Heart left ventricle (tissue), 16 donors: Measurements from ENCODE around the gene PPM1A. TPM values are rescaled to one million over a fixed set of nuclear protein-coding genes. Genes with fewer than 3 reads are reported as not detected.
A peak's percentile ranks its signal among the peaks of the same experiment; 100 is the strongest.

Experiments
- ATAC-seq, 4 donors: fragments of 200-7000 bp; cut with Tn5 transposase; one replicate each; pipeline ENCODE4 v1.9.1; 2020 to 2022; ENCODE audit warnings: moderate library complexity in 4 of 4, mild to moderate bottlenecking in 3 of 4, moderate number of reproducible peaks in 1 of 4
- DNase-seq, 5 donors: peaks; one replicate each; pipeline ENCODE4 v3.0.0-alpha.2; 2020
- H3K27ac ChIP-seq, 12 donors: fragments of 200-600 bp; sonication (generic) in 4 of 12; one replicate each; pipeline versions ENCODE4 v1.5.0 to v1.8.0; 2016 to 2022; ENCODE audit warnings: mild to moderate bottlenecking in 2 of 12
- H3K27me3 ChIP-seq, 9 donors: fragments of 200-600 bp; sonication (generic) in 2 of 9; one replicate each; pipeline versions ENCODE4 v1.5.1 to v1.8.0; 2016 to 2022; ENCODE audit warnings: mild to moderate bottlenecking in 3 of 9
- H3K36me3 ChIP-seq, 9 donors: fragments of 200-600 bp; sonication (generic) in 2 of 9; one replicate each; pipeline versions ENCODE4 v1.5.0 to v1.8.0; 2018 to 2022; ENCODE audit warnings: mild to moderate bottlenecking in 2 of 9
- H3K4me1 ChIP-seq, 12 donors: fragments of 200-600 bp; sonication (generic) in 4 of 12; one replicate each; pipeline versions ENCODE4 v1.5.0 to v1.8.0; 2016 to 2022; ENCODE audit warnings: mild to moderate bottlenecking in 3 of 12
- H3K4me3 ChIP-seq, 12 donors: fragments of 200-600 bp; sonication (generic) in 4 of 12; one replicate each; pipeline versions ENCODE4 v1.5.0 to v1.8.0; 2017 to 2022; ENCODE audit warnings: mild to moderate bottlenecking in 9 of 12, moderate library complexity in 4 of 12
- H3K9me3 ChIP-seq, 12 donors: fragments of 200-600 bp; sonication (generic) in 4 of 12; one replicate each; pipeline versions ENCODE4 v1.5.0 to v1.8.0; 2016 to 2022; ENCODE audit warnings: mild to moderate bottlenecking in 1 of 12
- CTCF ChIP-seq, 12 donors: fragments of 200-600 bp; sonication (generic) in 4 of 12; IDR thresholded peaks; one replicate each; pipeline versions ENCODE4 v1.5.0 to v1.8.0; 2018 to 2022; ENCODE audit warnings: antibody characterized with exemption in 12 of 12, mild to moderate bottlenecking in 5 of 12
- POLR2A ChIP-seq, 2 donors: fragments of 450-650 bp; IDR thresholded peaks; one replicate each; pipeline ENCODE4 v1.6.1; 2017; ENCODE audit warnings: antibody characterized with exemption in 2 of 2, mild to moderate bottlenecking in 2 of 2, moderate library complexity in 2 of 2
- WGBS, 4 donors: extraction: QIAGEN DNeasy Blood & Tissue Kit in 2 of 4; methylation state at CpG; one replicate each; pipeline versions ENCODE4 v1.1.5 to v1.1.7; 2013 to 2018; 5-methylcytosine and 5-hydroxymethylcytosine counted together
- intact Hi-C, 10 donors: fragments of 100-400 bp; cut with DNase I; formaldehyde crosslinking; loops; one replicate each; pipeline versions ENCODE4 v1.11.1 to v1.14.2; 2022
- polyA plus RNA-seq, 2 donors: library from polyadenylated mRNA; stranded (reverse); fragments of 200-250 nt; gene quantifications; one replicate each; pipeline ENCODE4 v1.2.3, GENCODE V29; 2013
- total RNA-seq, 9 donors: library from RNA; depleted of rRNA in 2 of 9; stranded (reverse); fragments of >200 nt in 2 of 9; fragmentation: NEBNext Ultra II Directional in 3 of 9; extraction: Animal tissue kit (Norgen Biotek cat#: 25700) in 3 of 9; gene quantifications; one replicate each; pipeline versions ENCODE4 v1.1.0 to v1.2.4, GENCODE V29; 2016 to 2023
- donor health status: ischemic (EF 13 %, LVEDD 7.1; RV severe dilation, severe dysfunction).
- donor health status: healthy with polysubstance abuse.
- donor health status: DM: no; HTN: yes; CAD: no.
- donor health status: DM: no; HTN: no; CAD: no.
- donor health status: ischemic (EF 25% LVEDD 6.9; RV normal size, moderate dysfunction).
- donor health status: ischemic (EF 25% LVEDD 5.7; RV mildly dilated, moderate dysfunction).
- donor health status: healthy.
- donor health status: DM: yes; HTN: yes; CAD: no.
- donor health status: ischemic (EF 35%, LVEDD 5.7; RV mildly dilated, moderate dysfunction).
- donor health status: nonischemic (EF 11% LVEDD 7.7; RV severe dilation, severe dysfunction).
- donor health status: DM: yes; HTN: yes; CAD: no.
- donor health status: PGD.
- donor health status: ischemic (EF 29% LVEDD 5.4; RV normal size, mild dysfunction).
- donor health status: nonischemic (EF 23%, LVEDD 6.1; RV moderate dilation, normal function).

Gene PPM1A
- total and polyA plus RNA-seq, 11 donors: 27.7 to 126 (median 91.6) TPM

- Histone ChIP-seq H3K27me3 (peaks cover 0 to 20% (median 6%) of the 10 kb centered on the region in 9 donors), H3K4me1 (peaks cover 0 to 24% (median 7%) of the 10 kb centered on the region in 12 donors), H3K9me3 (no peaks in the 10 kb centered on the region), H3K27ac (no peak overlapping the region), H3K4me3 (peak overlapping the region in 11 of 12 donors; percentile 10 to 47 (median 37)), H3K36me3 (no peaks in the 10 kb centered on the region)
- ATAC-seq (peak; percentile 34 to 87 (median 82)), DNase-seq (peak in 4 of 5 donors; percentile 18 to 54 (median 28))
- 8 to 15% (median 11%) methylated on average over 36 to 58 of the region's 58 CpGs for WGBS, 4 donors
- intact Hi-C loops: loop anchor here in 4 of 10 donors (5.0 to 10.0 kb wide), 2 partner anchors 130 to 133 kb away; no protein-coding TSS in a partner anchor
- peak in 5 of 12 donors; percentile 7 to 37 (median 15) for TF ChIP-seq CTCF (IDR thresholded peaks at IDR 0.05)
- TF ChIP-seq POLR2A (IDR thresholded peaks at IDR 0.05): no peak
Observed at GRCh38 chr14:60327447-60328331, 78.7 kb downstream of the PPM1A start.

DNA sequence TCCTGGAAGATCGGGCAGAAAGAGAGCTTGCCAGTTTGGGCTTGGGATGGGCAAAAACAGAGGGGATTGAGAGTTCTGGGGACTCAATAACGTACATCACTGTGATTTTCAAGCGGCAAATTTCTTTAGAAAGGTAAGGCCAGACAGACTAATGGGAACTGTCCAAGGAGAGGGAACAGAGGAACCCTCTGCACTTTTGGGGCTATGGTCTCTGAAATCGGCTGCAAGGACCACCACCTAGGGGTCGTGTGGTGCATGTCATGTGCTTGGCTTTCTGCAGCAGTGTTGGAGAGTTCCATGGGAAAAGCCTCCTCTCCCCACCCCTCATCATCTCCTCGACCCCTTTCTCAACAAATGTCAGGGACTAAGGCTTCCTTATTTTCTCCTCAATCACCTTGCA lies 79.6 kb downstream of the PPM1A start:
- H3K4me1 ChIP-seq: peaks cover 0 to 24% (median 7%) of the 10 kb centered on the region in 12 donors
- no peak for TF ChIP-seq POLR2A (IDR thresholded peaks at IDR 0.05)
- TF ChIP-seq CTCF (IDR thresholded peaks at IDR 0.05): no peak
- no peak for DNase-seq
- peaks cover 0 to 22% (median 6%) of the 10 kb centered on the region in 9 donors for H3K27me3 ChIP-seq
- H3K9me3 ChIP-seq: no peaks in the 10 kb centered on the region
- 66 to 74% (median 72%) methylated on average over 6 of the region's 6 CpGs for WGBS, 4 donors
- intact Hi-C loops: loop anchor here in 4 of 10 donors (5.0 to 10.0 kb wide), 2 partner anchors 131 to 134 kb away; no protein-coding TSS in a partner anchor
- no peak for ATAC-seq
- H3K36me3 ChIP-seq: no peaks in the 10 kb centered on the region
- no peak overlapping the region for H3K4me3 ChIP-seq
- H3K27ac ChIP-seq: no peak overlapping the region

DNA sequence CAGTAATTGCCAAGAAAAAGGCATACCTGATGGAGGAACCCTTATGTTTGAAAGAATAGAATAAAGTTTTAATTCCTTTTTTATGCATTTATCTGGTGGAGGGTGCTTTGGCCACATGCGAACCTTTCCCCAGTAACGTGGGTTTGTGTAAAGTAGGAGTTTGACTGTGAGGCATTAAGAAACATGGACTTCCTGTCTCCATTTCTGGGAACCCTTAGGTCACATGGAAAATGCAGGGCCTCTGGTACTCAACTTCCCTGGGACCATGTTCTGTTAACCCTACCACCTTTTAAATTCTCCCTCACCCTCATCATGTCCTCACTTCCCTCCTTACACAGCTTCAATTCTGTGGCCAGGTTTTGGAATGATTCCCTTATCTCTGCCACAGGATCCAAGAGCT lies 80.3 kb downstream of the PPM1A start:
- no peak for ATAC-seq
- no peaks in the 10 kb centered on the region for H3K9me3 ChIP-seq
- peaks cover 0 to 24% (median 7%) of the 10 kb centered on the region in 12 donors for H3K4me1 ChIP-seq
- DNase-seq: no peak
- no peak overlapping the region for H3K4me3 ChIP-seq
- TF ChIP-seq CTCF (IDR thresholded peaks at IDR 0.05) (no peak), POLR2A (IDR thresholded peaks at IDR 0.05) (no peak)
- H3K36me3 ChIP-seq: no peaks in the 10 kb centered on the region
- peaks cover 0 to 22% (median 6%) of the 10 kb centered on the region in 9 donors for H3K27me3 ChIP-seq
- intact Hi-C loops: loop anchor here in 4 of 10 donors (5.0 to 10.0 kb wide), 2 partner anchors 132 to 134 kb away; no protein-coding TSS in a partner anchor
- no peak overlapping the region for H3K27ac ChIP-seq
- 74 to 94% (median 85%) methylated on average over 2 of the region's 2 CpGs for WGBS, 4 donors
